ENCODE results near the gene RIMS3. TPM values are rescaled to one million over a fixed set of nuclear protein-coding genes. Genes with fewer than 3 reads are reported as not detected.

The RIMS3 gene
- total RNA-seq, 1 experiment from 2014 or later = 19.8 TPM

GRCh38 chr1:40653851-40654537 is 11.5 kb downstream of the RIMS3 start:
- Mint-ChIP-seq H3K27ac (peak overlapping the region; percentile 18), H3K9me3 (no peaks in the 10 kb centered on the region), H3K4me1 (peaks cover 11% of the 10 kb centered on the region), H3K36me3 (no peaks in the 10 kb centered on the region), H3K4me3 (peak overlapping the region; percentile 75), H3K27me3 (ENCODE audit: low read depth) (no peaks in the 10 kb centered on the region)
- DNase-seq (ENCODE audit: low spot score) = peak; percentile 78
- ChIA-PET POLR2A (interaction anchor here (0.8 to 1.2 kb wide), 2 partner anchors 10 to 37 kb away, joined by 3 to 4 read pairs; partner anchors contain the start of gene NFYC), CTCF (interaction anchor here (0.8 to 1.9 kb wide), 5 partner anchors 15 to 195 kb away, joined by 3 to 5 read pairs (median 3); no protein-coding TSS in a partner anchor)
- ATAC-seq = peak; percentile 58
- TF ChIP-seq USF1 (CRISPR knock-in tag; IDR thresholded peaks at IDR 0.05) (0 out of 2 replicates have a peak, but pooled peaks have one; percentile 20), SOX15 (CRISPR knock-in tag; IDR thresholded peaks at IDR 0.05) (no peak), ZNF281 (CRISPR knock-in tag; IDR thresholded peaks at IDR 0.05) (peak; percentile 80; the same call in 1 of the 2 replicates), ATF2 (CRISPR knock-in tag; IDR thresholded peaks at IDR 0.05; ENCODE audit: borderline replicate concordance, low read depth) (no peak), ZNF219 (CRISPR knock-in tag; IDR thresholded peaks at IDR 0.05; ENCODE audit: borderline replicate concordance) (0 out of 2 replicates have a peak, but pooled peaks have one; percentile 28), TEAD1 (CRISPR knock-in tag; IDR thresholded peaks at IDR 0.05) (no peak), PRDM15 (CRISPR knock-in tag; IDR thresholded peaks at IDR 0.05) (no peak), ZNF671 (CRISPR knock-in tag; IDR thresholded peaks at IDR 0.05) (no peak), ZNF121 (CRISPR knock-in tag; IDR thresholded peaks at IDR 0.05) (no peak), RORB (CRISPR knock-in tag; IDR thresholded peaks at IDR 0.05) (no peak), E2F1 (CRISPR knock-in tag; IDR thresholded peaks at IDR 0.05) (0 out of 2 replicates have a peak, but pooled peaks have one; percentile 44), FOXK1 (CRISPR knock-in tag; IDR thresholded peaks at IDR 0.05) (peak; percentile 58), MYBL2 (CRISPR knock-in tag; IDR thresholded peaks at IDR 0.05) (no peak), GTF2I (CRISPR knock-in tag; conservative IDR thresholded peaks at IDR 0.05) (no peak), SP1 (CRISPR knock-in tag; conservative IDR thresholded peaks at IDR 0.05) (no peak), AR (CRISPR knock-in tag; IDR thresholded peaks at IDR 0.05) (no peak), CREB1 (CRISPR knock-in tag; IDR thresholded peaks at IDR 0.05) (no peak), MAX (CRISPR knock-in tag; IDR thresholded peaks at IDR 0.05) (peak; percentile 16; the same call in 1 of the 2 replicates), OVOL2 (CRISPR knock-in tag; IDR thresholded peaks at IDR 0.05; ENCODE audit: borderline replicate concordance) (no peak), E2F5 (CRISPR knock-in tag; IDR thresholded peaks at IDR 0.05) (no peak), EMX1 (CRISPR knock-in tag; IDR thresholded peaks at IDR 0.05) (no peak), ETV6 (CRISPR knock-in tag; IDR thresholded peaks at IDR 0.05) (no peak)

All from WTC11 (cell line).